Body of pancreas (tissue), 4 donors: ENCODE results near the gene ADARB1.

Source experiments
- POLR2A ChIP-seq, 3 donors: fragments of 450-650 bp; IDR thresholded peaks; one replicate each; pipeline ENCODE4 v1.6.1; 2016; ENCODE audit warnings: antibody characterized with exemption in 3 of 3, mild to moderate bottlenecking in 2 of 3
- TF ChIP-seq, protein P1 (sequence below), 7 experiments: fragments of 450-650 bp in 4 of 7; fragments of 200-600 bp in 3 of 7; sonication (generic) in 3 of 7; IDR thresholded peaks; one replicate each; pipeline ENCODE4 v1.5.1; 2016 to 2019; ENCODE audit warnings: antibody characterized with exemption in 7 of 7

DNA sequence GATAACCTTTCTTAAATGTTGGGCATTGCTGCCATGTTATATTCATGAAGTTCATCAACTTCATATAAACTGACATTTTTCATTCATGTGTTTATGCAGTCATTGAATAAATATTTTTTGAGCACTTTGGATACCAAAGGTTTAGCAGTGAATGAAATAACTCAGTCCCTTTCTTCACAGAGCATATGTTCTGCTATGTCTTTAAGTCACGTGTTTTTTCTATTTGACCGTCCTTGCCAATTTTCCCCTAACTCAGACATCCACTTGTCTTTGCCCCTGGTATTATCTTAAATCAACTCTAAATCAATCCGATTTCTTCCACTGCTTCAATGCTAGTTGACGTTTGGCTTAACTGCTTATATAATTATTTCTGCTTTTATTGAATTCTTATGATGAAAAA lies 16.6 kb downstream of the ADARB1 start:
- TF ChIP-seq, protein P1, sequence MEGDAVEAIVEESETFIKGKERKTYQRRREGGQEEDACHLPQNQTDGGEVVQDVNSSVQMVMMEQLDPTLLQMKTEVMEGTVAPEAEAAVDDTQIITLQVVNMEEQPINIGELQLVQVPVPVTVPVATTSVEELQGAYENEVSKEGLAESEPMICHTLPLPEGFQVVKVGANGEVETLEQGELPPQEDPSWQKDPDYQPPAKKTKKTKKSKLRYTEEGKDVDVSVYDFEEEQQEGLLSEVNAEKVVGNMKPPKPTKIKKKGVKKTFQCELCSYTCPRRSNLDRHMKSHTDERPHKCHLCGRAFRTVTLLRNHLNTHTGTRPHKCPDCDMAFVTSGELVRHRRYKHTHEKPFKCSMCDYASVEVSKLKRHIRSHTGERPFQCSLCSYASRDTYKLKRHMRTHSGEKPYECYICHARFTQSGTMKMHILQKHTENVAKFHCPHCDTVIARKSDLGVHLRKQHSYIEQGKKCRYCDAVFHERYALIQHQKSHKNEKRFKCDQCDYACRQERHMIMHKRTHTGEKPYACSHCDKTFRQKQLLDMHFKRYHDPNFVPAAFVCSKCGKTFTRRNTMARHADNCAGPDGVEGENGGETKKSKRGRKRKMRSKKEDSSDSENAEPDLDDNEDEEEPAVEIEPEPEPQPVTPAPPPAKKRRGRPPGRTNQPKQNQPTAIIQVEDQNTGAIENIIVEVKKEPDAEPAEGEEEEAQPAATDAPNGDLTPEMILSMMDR (IDR thresholded peaks at IDR 0.05) = no peak
- TF ChIP-seq POLR2A (IDR thresholded peaks at IDR 0.05) = no peak
